CD4-positive, alpha-beta T cell treated with Interleukin-4 for 4 hours (primary cell): ENCODE results near the gene SNRK.
"Not testable (repeated sequence)": the region's sequence is repeated elsewhere in the genome, so short reads cannot be mapped to it uniquely, and the experiment has no call there.

Experiments used
- DNase-seq: peaks from one replicate; pipeline ENCODE4 v3.0.0-alpha.2; 2020

Gene SNRK

DNA sequence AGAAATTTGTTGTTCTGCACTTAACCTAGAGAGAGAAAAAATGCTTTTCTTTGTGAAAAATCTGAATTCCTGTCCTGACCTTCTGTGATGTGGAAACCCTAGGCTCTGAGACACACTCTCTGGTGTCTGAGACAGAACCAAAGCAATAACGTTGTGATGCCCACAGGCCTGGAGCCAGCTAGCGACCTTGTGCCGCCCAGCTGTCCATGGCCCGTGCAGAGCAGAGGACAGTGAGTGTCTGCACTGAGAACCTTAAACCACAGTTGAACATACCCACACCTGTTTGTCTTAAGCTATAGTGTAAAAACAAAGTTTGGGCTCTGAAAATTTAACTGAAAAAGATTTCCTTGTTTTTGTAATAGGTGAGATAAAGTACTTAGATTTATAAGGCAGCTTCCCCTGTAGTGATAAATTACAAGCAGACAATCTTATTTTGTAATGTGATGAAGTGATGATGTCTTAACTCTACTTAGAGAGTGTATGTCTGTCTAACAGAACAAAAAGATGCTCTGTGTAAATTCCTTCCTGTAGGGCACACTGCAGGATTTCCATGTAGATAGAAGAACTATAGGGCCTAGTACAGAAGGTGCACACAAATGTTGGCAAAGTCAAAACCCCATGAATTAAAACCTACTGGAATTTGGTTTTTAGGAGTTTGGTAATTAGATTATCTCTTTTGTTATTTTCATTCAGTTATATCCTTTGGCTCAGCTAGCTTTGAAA lies 62.7 kb downstream of the SNRK start:
- no peak for DNase-seq

GRCh38 chr3:43349716-43350115 lies 63.4 kb downstream of the SNRK start:
- DNase-seq, result no peak

DNA sequence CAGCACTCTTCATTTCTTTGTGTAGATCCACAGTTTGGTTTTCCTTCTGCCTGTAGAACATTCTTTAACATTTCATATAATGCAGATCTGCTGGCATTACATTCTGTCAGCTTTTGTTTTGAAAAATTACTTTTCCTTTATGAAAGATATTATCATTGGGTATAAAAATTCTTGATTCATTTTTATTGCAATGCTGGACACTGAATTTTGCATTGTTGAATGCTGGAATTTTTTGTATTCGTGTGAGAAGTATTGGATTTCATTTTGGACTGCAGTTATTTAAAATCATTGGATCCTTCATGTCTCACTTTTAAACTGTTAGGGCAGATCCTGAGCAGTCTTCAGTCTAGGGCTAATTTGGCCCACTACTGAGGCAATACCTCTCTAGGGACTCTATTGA lies 67.1 kb downstream of the SNRK start:
- DNase-seq, result no peak

GRCh38 chr3:43353923-43354670 lies 67.8 kb downstream of the SNRK start:
- no peak for DNase-seq

GRCh38 chr3:43356033-43356432 lies 69.7 kb downstream of the SNRK start:
- not testable (repeated sequence) for DNase-seq

GRCh38 chr3:43361077-43361476 lies 74.7 kb downstream of the SNRK start:
- DNase-seq, result no peak

DNA sequence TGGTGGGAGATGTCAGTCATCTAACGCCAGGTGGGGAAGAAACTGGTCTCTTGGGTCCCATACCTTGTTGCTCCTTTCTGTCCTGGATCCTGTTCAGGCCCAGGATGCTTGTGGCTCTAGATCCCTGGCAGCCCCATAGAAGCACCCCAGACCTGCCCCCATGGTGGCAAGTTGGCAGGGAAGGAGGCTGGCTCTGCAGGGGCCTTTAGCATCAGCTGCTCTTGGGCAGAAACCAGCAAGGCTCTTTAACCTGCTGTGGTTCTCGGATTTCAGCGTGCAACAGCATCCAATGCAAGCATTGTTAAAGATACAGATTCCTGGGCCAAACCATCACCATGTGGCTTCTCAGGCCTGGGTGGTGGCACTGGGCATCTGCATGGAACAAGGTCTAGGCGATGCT lies 75.8 kb downstream of the SNRK start:
- DNase-seq, result no peak

GRCh38 chr3:43362961-43363360 lies 76.6 kb downstream of the SNRK start:
- DNase-seq, result no peak

GRCh38 chr3:43363621-43364266 lies 77.4 kb downstream of the SNRK start:
- DNase-seq, result no peak

GRCh38 chr3:43364494-43364893 lies 78.2 kb downstream of the SNRK start:
- DNase-seq, result no peak

GRCh38 chr3:43364926-43365325 lies 78.6 kb downstream of the SNRK start:
- DNase-seq, result no peak

GRCh38 chr3:43365601-43366305 lies 79.4 kb downstream of the SNRK start:
- no peak for DNase-seq

GRCh38 chr3:43366481-43366880 lies 80.1 kb downstream of the SNRK start:
- DNase-seq, result no peak

DNA sequence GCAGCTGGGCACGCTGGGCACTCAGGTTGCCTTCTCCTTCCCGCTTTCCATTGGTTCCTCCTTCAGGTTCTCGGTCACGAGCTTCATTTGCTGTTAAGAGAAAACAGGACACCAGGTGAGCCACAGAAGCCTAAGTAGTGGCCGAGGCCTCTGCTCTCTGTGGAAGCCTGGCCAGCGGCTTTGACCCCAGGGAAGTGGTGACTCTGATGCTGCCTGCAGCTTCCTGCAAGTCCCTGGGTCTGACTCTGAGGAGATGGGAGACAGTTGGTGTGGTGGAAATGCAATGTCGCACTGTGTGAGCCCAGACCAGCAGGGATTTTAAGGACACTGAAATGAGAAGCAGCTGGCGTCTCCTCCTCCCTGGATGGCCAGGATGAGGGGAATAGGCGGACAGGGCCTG lies 80.5 kb downstream of the SNRK start:
- DNase-seq, result no peak

GRCh38 chr3:43369404-43370292 lies 83.3 kb downstream of the SNRK start:
- DNase-seq, result no peak

- DNase-seq, result no peak
Observed at GRCh38 chr3:43370293-43370980, 84.1 kb downstream of the SNRK start.

- no peak for DNase-seq
Observed at GRCh38 chr3:43371494-43371893, 85.2 kb downstream of the SNRK start.

DNA sequence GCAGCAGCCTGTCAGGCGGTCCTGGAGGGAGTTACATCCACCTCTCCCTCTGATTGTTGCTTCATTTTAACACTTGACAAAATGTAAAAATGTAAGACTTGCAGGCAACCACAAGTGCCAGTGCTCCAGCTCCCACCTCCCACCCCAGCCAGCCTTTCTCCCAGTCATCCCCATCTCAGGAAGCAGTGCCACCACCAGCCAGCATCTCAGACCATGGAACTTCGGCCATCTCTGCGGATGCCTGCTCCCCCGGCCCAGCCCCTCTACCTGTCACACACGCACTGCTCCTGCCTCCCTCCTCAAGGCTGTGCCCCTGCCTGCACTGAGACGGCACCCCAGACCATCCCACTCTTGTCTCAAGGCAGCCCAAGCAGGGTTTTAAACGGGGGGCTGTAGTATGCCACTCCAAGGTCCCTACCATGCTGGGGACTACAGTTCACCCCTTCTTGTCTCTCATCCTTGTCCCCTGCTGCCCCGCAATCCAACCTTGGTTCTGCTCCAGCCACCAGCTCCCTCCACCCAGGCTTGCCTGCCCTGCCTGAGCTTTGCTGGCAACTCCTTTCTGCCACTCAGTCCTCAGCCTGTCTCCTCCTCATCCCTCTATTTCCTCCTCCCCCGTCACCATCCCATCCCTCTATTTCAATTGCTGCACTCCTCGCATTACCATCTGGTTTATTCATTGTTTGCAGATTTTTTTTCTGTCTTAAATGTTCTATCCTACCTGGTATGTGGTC lies 85.8 kb downstream of the SNRK start:
- no peak for DNase-seq

DNA sequence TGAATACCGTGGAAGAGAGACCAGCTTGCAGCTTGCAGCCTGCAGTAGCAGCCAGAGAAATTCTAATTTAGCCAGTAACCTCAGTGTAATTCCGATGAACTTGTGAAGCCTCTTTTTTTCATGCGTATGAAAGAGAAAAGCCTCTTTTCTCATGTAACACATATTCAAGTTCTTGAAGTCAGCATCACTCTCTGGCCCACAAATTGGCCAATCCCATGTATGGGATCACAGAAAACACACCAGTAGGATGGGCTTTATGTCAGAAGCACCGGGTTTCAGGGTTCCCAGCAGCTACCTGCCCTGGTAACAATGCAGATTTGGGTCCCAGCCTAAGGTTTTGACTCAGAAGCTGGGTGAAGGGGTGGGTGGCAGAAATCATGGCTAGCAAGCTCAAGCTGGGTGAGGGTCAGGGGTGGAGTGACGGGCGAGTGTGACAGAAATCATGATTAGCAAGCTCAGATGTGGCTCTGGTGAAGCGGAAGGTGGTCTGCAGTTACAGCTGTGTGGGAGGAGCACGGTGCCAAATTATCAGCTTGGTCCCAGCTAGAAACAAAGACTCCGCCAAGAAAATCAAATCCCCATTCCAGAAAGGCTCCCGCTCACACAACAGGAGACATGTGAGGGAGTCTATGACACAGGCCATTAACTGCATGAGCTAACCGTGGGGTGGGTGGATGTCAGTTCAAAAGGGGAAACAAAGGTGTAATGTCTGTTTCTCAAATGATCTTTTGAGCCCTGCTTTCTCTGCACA lies 86.6 kb downstream of the SNRK start:
- DNase-seq, result no peak

GRCh38 chr3:43373560-43373928 lies 87.2 kb downstream of the SNRK start:
- DNase-seq, result no peak
